ENCODE results near the gene ERBIN. TPM values are rescaled to one million over a fixed set of nuclear protein-coding genes. Genes with fewer than 3 reads are reported as not detected.
A peak's percentile ranks its signal among the peaks of the same experiment; 100 is the strongest.
"Not testable (repeated sequence)": the region's sequence is repeated elsewhere in the genome, so short reads cannot be mapped to it uniquely, and the experiment has no call there.

The ERBIN gene
- 100 to 1,000 TPM in 1 of 4 donors, 10 to 100 TPM in 3; 17.5 to 177 (median 40.3) TPM for polyA plus RNA-seq
- long read RNA-seq, donor 1, full-length matches to known transcripts, result 7 of 45 reads
- long read RNA-seq, donor 1, partial matches to known transcripts, result 38 of 45 reads
- long read RNA-seq, donor 1, other reads (novel, unspliced or antisense), result 0 of 45 reads
- long read RNA-seq, donor 2, full-length matches to known transcripts, result 1 of 1 reads
- long read RNA-seq, donor 2, partial matches to known transcripts, result 0 of 1 reads
- long read RNA-seq, donor 2, other reads (novel, unspliced or antisense), result 0 of 1 reads
- long read RNA-seq, donor 3, partial matches to known transcripts, result 18 of 20 reads
- long read RNA-seq, donor 3, other reads (novel, unspliced or antisense), result 0 of 20 reads
- long read RNA-seq, donor 4, result 0 reads
- long read RNA-seq, donor 5, partial matches to known transcripts, result 0 of 1 reads
- long read RNA-seq, donor 5, other reads (novel, unspliced or antisense), result 0 of 1 reads
- long read RNA-seq, donor 6, partial matches to known transcripts, result 5 of 6 reads
- long read RNA-seq, donor 6, other reads (novel, unspliced or antisense), result 0 of 6 reads
- long read RNA-seq, donor 7, full-length matches to known transcripts, result 1 of 7 reads
- long read RNA-seq, donor 7, partial matches to known transcripts, result 6 of 7 reads
- long read RNA-seq, donor 7, other reads (novel, unspliced or antisense), result 0 of 7 reads
- long read RNA-seq, donor 8, result 0 reads
- long read RNA-seq, donor 9, partial matches to known transcripts, result 0 of 1 reads
- long read RNA-seq, donor 9, other reads (novel, unspliced or antisense), result 0 of 1 reads
- long read RNA-seq, donor 10, full-length matches to known transcripts, result 2 of 70 reads
- long read RNA-seq, donor 10, partial matches to known transcripts, result 68 of 70 reads
- long read RNA-seq, donor 10, other reads (novel, unspliced or antisense), result 0 of 70 reads

- Histone ChIP-seq H3K36me3 (ENCODE audit: control insufficient read depth in 3 of 3, insufficient read depth in 2 of 3, low read depth in 1 of 3, low read length in 3 of 3) (peaks cover 0 to 2% (median 0%) of the 10 kb centered on the region in 3 donors), H3K9me3 (ENCODE audit: control insufficient read depth in 2 of 2, insufficient read depth in 1 of 2, low read depth in 1 of 2, low read length in 1 of 2) (no peaks in the 10 kb centered on the region), H3K27me3 (ENCODE audit: control insufficient read depth in 3 of 3, insufficient read depth in 3 of 3, low read length in 3 of 3) (no peaks in the 10 kb centered on the region), H3K27ac (ENCODE audit: low read depth in 1 of 3, low read length in 2 of 3) (peak within 1 kb of the TSS; percentile 97 to 99 (median 99)), H3K4me1 (ENCODE audit: control insufficient read depth in 3 of 3, insufficient read depth in 2 of 3, low read depth in 1 of 3, low read length in 2 of 3) (peaks cover 0 to 17% (median 0%) of the 10 kb centered on the region in 3 donors), H3K4me3 (ENCODE audit: low read depth in 1 of 3, low read length in 3 of 3) (peak within 1 kb of the TSS; percentile 75 to 92 (median 91))
- WGBS, 3 donors, result 0% methylated on average over 15 to 45 of the region's 45 CpGs
- DNase-seq, result peak; percentile 81 to 92
- FAIRE-seq, result no peak
Observed at GRCh38 chr5:65926276-65926783, at the start of gene ERBIN. Gene ERBIN (plus strand): TSS chr5:65926575. CDS start chr5:65992719, 66,144 bp downstream.

GRCh38 chr5:65876970-65877369 lies 49.4 kb upstream of the ERBIN start:
- no peak overlapping the region for H3K27ac ChIP-seq (ENCODE audit: low read depth in 1 of 3, low read length in 2 of 3)
- no peak overlapping the region for H3K4me3 ChIP-seq (ENCODE audit: low read depth in 1 of 3, low read length in 3 of 3)
- H3K4me1 ChIP-seq (ENCODE audit: control insufficient read depth in 3 of 3, insufficient read depth in 2 of 3, low read depth in 1 of 3, low read length in 2 of 3), result no peaks in the 10 kb centered on the region
- peaks cover 0 to 2% of the 10 kb centered on the region in 2 donors for H3K9me3 ChIP-seq (ENCODE audit: control insufficient read depth in 2 of 2, insufficient read depth in 1 of 2, low read depth in 1 of 2, low read length in 1 of 2)
- peaks cover 0 to 17% (median 0%) of the 10 kb centered on the region in 3 donors for H3K27me3 ChIP-seq (ENCODE audit: control insufficient read depth in 3 of 3, insufficient read depth in 3 of 3, low read length in 3 of 3)
- H3K36me3 ChIP-seq (ENCODE audit: control insufficient read depth in 3 of 3, insufficient read depth in 2 of 3, low read depth in 1 of 3, low read length in 3 of 3), result no peaks in the 10 kb centered on the region
- 70 to 80% (median 78%) methylated on average over 4 of the region's 4 CpGs for WGBS, 3 donors
- DNase-seq (no peak), FAIRE-seq (no peak)

- WGBS, 3 donors, result 57 to 73% (median 67%) methylated on average over 8 of the region's 8 CpGs
- not testable (repeated sequence) for H3K36me3 ChIP-seq (ENCODE audit: control insufficient read depth in 3 of 3, insufficient read depth in 2 of 3, low read depth in 1 of 3, low read length in 3 of 3); H3K27ac ChIP-seq (ENCODE audit: low read depth in 1 of 3, low read length in 2 of 3); H3K9me3 ChIP-seq (ENCODE audit: control insufficient read depth in 2 of 2, insufficient read depth in 1 of 2, low read depth in 1 of 2, low read length in 1 of 2); H3K4me3 ChIP-seq (ENCODE audit: low read depth in 1 of 3, low read length in 3 of 3); H3K4me1 ChIP-seq (ENCODE audit: control insufficient read depth in 3 of 3, insufficient read depth in 2 of 3, low read depth in 1 of 3, low read length in 2 of 3); FAIRE-seq
- DNase-seq, result peak; percentile 6 to 16
- H3K27me3 ChIP-seq (ENCODE audit: control insufficient read depth in 3 of 3, insufficient read depth in 3 of 3, low read length in 3 of 3), result peaks cover 0 to 18% (median 2%) of the 10 kb centered on the region in 3 donors
Observed at GRCh38 chr5:65879668-65880256, 46.6 kb upstream of the ERBIN start.

GRCh38 chr5:65880496-65881072 lies 45.8 kb upstream of the ERBIN start:
- H3K27me3 ChIP-seq (ENCODE audit: control insufficient read depth in 3 of 3, insufficient read depth in 3 of 3, low read length in 3 of 3), result peaks cover 0 to 18% (median 2%) of the 10 kb centered on the region in 3 donors
- WGBS, 3 donors, result 16 to 37% (median 33%) methylated on average over 3 of the region's 3 CpGs
- FAIRE-seq (no peak), DNase-seq (peak in 1 of 2 donors; percentile 27)
- H3K27ac ChIP-seq (ENCODE audit: low read depth in 1 of 3, low read length in 2 of 3), result no peak overlapping the region
- peaks cover 0 to 2% (median 0%) of the 10 kb centered on the region in 3 donors for H3K4me1 ChIP-seq (ENCODE audit: control insufficient read depth in 3 of 3, insufficient read depth in 2 of 3, low read depth in 1 of 3, low read length in 2 of 3)
- peaks cover 0 to 7% of the 10 kb centered on the region in 2 donors for H3K9me3 ChIP-seq (ENCODE audit: control insufficient read depth in 2 of 2, insufficient read depth in 1 of 2, low read depth in 1 of 2, low read length in 1 of 2)
- H3K4me3 ChIP-seq (ENCODE audit: low read depth in 1 of 3, low read length in 3 of 3), result no peak overlapping the region
- no peaks in the 10 kb centered on the region for H3K36me3 ChIP-seq (ENCODE audit: control insufficient read depth in 3 of 3, insufficient read depth in 2 of 3, low read depth in 1 of 3, low read length in 3 of 3)

- Histone ChIP-seq H3K9me3 (ENCODE audit: control insufficient read depth in 2 of 2, insufficient read depth in 1 of 2, low read depth in 1 of 2, low read length in 1 of 2) (peaks cover 0 to 7% of the 10 kb centered on the region in 2 donors), H3K27me3 (ENCODE audit: control insufficient read depth in 3 of 3, insufficient read depth in 3 of 3, low read length in 3 of 3) (peaks cover 0 to 27% (median 2%) of the 10 kb centered on the region in 3 donors), H3K4me3 (ENCODE audit: low read depth in 1 of 3, low read length in 3 of 3) (no peak overlapping the region), H3K4me1 (ENCODE audit: control insufficient read depth in 3 of 3, insufficient read depth in 2 of 3, low read depth in 1 of 3, low read length in 2 of 3) (peaks cover 0 to 2% (median 0%) of the 10 kb centered on the region in 3 donors), H3K27ac (ENCODE audit: low read depth in 1 of 3, low read length in 2 of 3) (no peak overlapping the region), H3K36me3 (ENCODE audit: control insufficient read depth in 3 of 3, insufficient read depth in 2 of 3, low read depth in 1 of 3, low read length in 3 of 3) (no peaks in the 10 kb centered on the region)
- FAIRE-seq, result no peak
- 81 to 96% (median 87%) methylated on average over 2 of the region's 2 CpGs for WGBS, 3 donors
- DNase-seq, result no peak
Observed at GRCh38 chr5:65882278-65882677, 44.1 kb upstream of the ERBIN start.

- Histone ChIP-seq H3K27me3 (ENCODE audit: control insufficient read depth in 3 of 3, insufficient read depth in 3 of 3, low read length in 3 of 3) (peaks cover 2 to 34% (median 2%) of the 10 kb centered on the region in 3 donors), H3K36me3 (ENCODE audit: control insufficient read depth in 3 of 3, insufficient read depth in 2 of 3, low read depth in 1 of 3, low read length in 3 of 3) (no peaks in the 10 kb centered on the region), H3K4me1 (ENCODE audit: control insufficient read depth in 3 of 3, insufficient read depth in 2 of 3, low read depth in 1 of 3, low read length in 2 of 3) (peaks cover 0 to 2% (median 0%) of the 10 kb centered on the region in 3 donors), H3K9me3 (ENCODE audit: control insufficient read depth in 2 of 2, insufficient read depth in 1 of 2, low read depth in 1 of 2, low read length in 1 of 2) (peaks cover 0 to 4% of the 10 kb centered on the region in 2 donors), H3K4me3 (ENCODE audit: low read depth in 1 of 3, low read length in 3 of 3) (no peak overlapping the region), H3K27ac (ENCODE audit: low read depth in 1 of 3, low read length in 2 of 3) (no peak overlapping the region)
- 68 to 85% (median 83%) methylated on average over 4 of the region's 4 CpGs for WGBS, 3 donors
- FAIRE-seq (no peak), DNase-seq (no peak)
Observed at GRCh38 chr5:65883461-65883860, 42.9 kb upstream of the ERBIN start.

- H3K4me1 ChIP-seq (ENCODE audit: control insufficient read depth in 3 of 3, insufficient read depth in 2 of 3, low read depth in 1 of 3, low read length in 2 of 3), result peaks cover 0 to 2% (median 0%) of the 10 kb centered on the region in 3 donors
- DNase-seq (no peak), FAIRE-seq (no peak)
- peaks cover 0 to 4% of the 10 kb centered on the region in 2 donors for H3K9me3 ChIP-seq (ENCODE audit: control insufficient read depth in 2 of 2, insufficient read depth in 1 of 2, low read depth in 1 of 2, low read length in 1 of 2)
- no peak overlapping the region for H3K27ac ChIP-seq (ENCODE audit: low read depth in 1 of 3, low read length in 2 of 3)
- WGBS, 3 donors, result 58 to 76% (median 69%) methylated on average over 7 of the region's 7 CpGs
- H3K4me3 ChIP-seq (ENCODE audit: low read depth in 1 of 3, low read length in 3 of 3), result no peak overlapping the region
- no peaks in the 10 kb centered on the region for H3K36me3 ChIP-seq (ENCODE audit: control insufficient read depth in 3 of 3, insufficient read depth in 2 of 3, low read depth in 1 of 3, low read length in 3 of 3)
- H3K27me3 ChIP-seq (ENCODE audit: control insufficient read depth in 3 of 3, insufficient read depth in 3 of 3, low read length in 3 of 3), result peaks cover 2 to 48% (median 2%) of the 10 kb centered on the region in 3 donors
Observed at GRCh38 chr5:65886387-65886786, 40.0 kb upstream of the ERBIN start.

Measured in small intestine (tissue), 16 donors.